WTC11 (cell line): ENCODE measurements around the gene PEX16. TPM values are rescaled to one million over a fixed set of nuclear protein-coding genes. Genes with fewer than 3 reads are reported as not detected.

Experiments
- GABPB1 ChIP-seq: sonication (generic); formaldehyde crosslinking; IDR thresholded peaks from 2 replicates; pipeline ENCODE4 v1.8.1; 2023; ENCODE audit warnings: mild to moderate bottlenecking, missing genetic modification reagents
- MXD4 ChIP-seq: fragments of 250-450 bp; sonication (Bioruptor Pico); IDR thresholded peaks from 2 replicates; pipeline ENCODE4 v1.8.0; 2021; ENCODE audit warnings: mild to moderate bottlenecking, moderate library complexity, borderline replicate concordance
- NR2C2 ChIP-seq: sonication (generic); formaldehyde crosslinking; IDR thresholded peaks from 2 replicates; pipeline ENCODE4 v1.8.0; 2022; ENCODE audit warnings: mild to moderate bottlenecking, missing genetic modification reagents
- SMAD3 ChIP-seq: sonication (generic); formaldehyde crosslinking; IDR thresholded peaks from 2 replicates; pipeline ENCODE4 v1.8.0; 2022; ENCODE audit warnings: missing genetic modification reagents, mild to moderate bottlenecking, borderline replicate concordance
- SMAD4 ChIP-seq: sonication (generic); formaldehyde crosslinking; IDR thresholded peaks from 2 replicates; pipeline ENCODE4 v1.8.0; 2022; ENCODE audit warnings: mild to moderate bottlenecking, missing genetic modification reagents
- SOX15 ChIP-seq: fragments of 250-450 bp; sonication (Bioruptor Pico); IDR thresholded peaks from 2 replicates; pipeline ENCODE4 v1.9.0; 2021; ENCODE audit warnings: mild to moderate bottlenecking
- TCF7 ChIP-seq: sonication (generic); formaldehyde crosslinking; IDR thresholded peaks from 2 replicates; pipeline ENCODE4 v1.8.0; 2022; ENCODE audit warnings: mild to moderate bottlenecking, low read depth, missing genetic modification reagents, moderate library complexity
- TEAD4 ChIP-seq: sonication (generic); formaldehyde crosslinking; IDR thresholded peaks from 2 replicates; pipeline ENCODE4 v1.8.0; 2022; ENCODE audit warnings: mild to moderate bottlenecking, missing genetic modification reagents
- TP53 ChIP-seq: sonication (generic); formaldehyde crosslinking; IDR thresholded peaks from 2 replicates; pipeline ENCODE4 v1.8.1; 2023; ENCODE audit warnings: mild to moderate bottlenecking, missing genetic modification reagents
- ZNF317 ChIP-seq: sonication (generic); formaldehyde crosslinking; IDR thresholded peaks from 2 replicates; pipeline ENCODE4 v1.8.1; 2023; ENCODE audit warnings: low read depth, mild to moderate bottlenecking, moderate library complexity, missing genetic modification reagents, borderline replicate concordance
- ZNF396 ChIP-seq: fragments of 250-450 bp; sonication (Bioruptor Pico); IDR thresholded peaks from 2 replicates; pipeline ENCODE4 v1.8.0; 2021; ENCODE audit warnings: mild to moderate bottlenecking, moderate library complexity, borderline replicate concordance
- ZNF671 ChIP-seq: fragments of 250-450 bp; sonication (Bioruptor Pico); IDR thresholded peaks from 2 replicates; pipeline ENCODE4 v1.8.0; 2021; ENCODE audit warnings: mild to moderate bottlenecking
- total RNA-seq: library from RNA; stranded (reverse); gene quantifications from 3 replicates; pipeline ENCODE4 v1.2.3, GENCODE V29; 2021
- TF ChIP-seq, protein P1 (sequence below): sonication (generic); formaldehyde crosslinking; conservative IDR thresholded peaks from 2 replicates; pipeline ENCODE4 v1.8.1; 2022; ENCODE audit warnings: mild to moderate bottlenecking, missing genetic modification reagents
- TF ChIP-seq, protein P2 (sequence below): sonication (generic); formaldehyde crosslinking; IDR thresholded peaks from 2 replicates; pipeline ENCODE4 v1.8.1; 2022; ENCODE audit warnings: mild to moderate bottlenecking, missing genetic modification reagents, moderate library complexity, borderline replicate concordance
- TF ChIP-seq, protein P3 (sequence below): sonication (generic); formaldehyde crosslinking; IDR thresholded peaks from 2 replicates; pipeline ENCODE4 v1.8.1; 2022; ENCODE audit warnings: missing genetic modification reagents, borderline replicate concordance
- TF ChIP-seq, protein P4 (sequence below): sonication (generic); formaldehyde crosslinking; IDR thresholded peaks from 2 replicates; pipeline ENCODE4 v1.8.0; 2022; ENCODE audit warnings: missing genetic modification reagents
- TF ChIP-seq, protein P5 (sequence below): sonication (generic); formaldehyde crosslinking; IDR thresholded peaks from 2 replicates; pipeline ENCODE4 v1.8.1; 2022; ENCODE audit warnings: low read depth, mild to moderate bottlenecking, moderate library complexity, missing genetic modification reagents, borderline replicate concordance
- TF ChIP-seq, protein P6 (sequence below): sonication (generic); formaldehyde crosslinking; IDR thresholded peaks from 2 replicates; pipeline ENCODE4 v1.8.1; 2023; ENCODE audit warnings: mild to moderate bottlenecking, missing genetic modification reagents
- TF ChIP-seq, protein P7 (sequence below): sonication (generic); formaldehyde crosslinking; IDR thresholded peaks from 2 replicates; pipeline ENCODE4 v1.8.0; 2023; ENCODE audit warnings: missing genetic modification reagents, mild to moderate bottlenecking, borderline replicate concordance
- TF ChIP-seq, protein P8 (sequence below): fragments of 200-600 bp; IDR thresholded peaks from 2 replicates; pipeline ENCODE4 v1.8.0; 2022; ENCODE audit warnings: antibody characterized with exemption

The PEX16 gene
- total RNA-seq, 1 experiment from 2014 or later = 39.3 TPM

DNA sequence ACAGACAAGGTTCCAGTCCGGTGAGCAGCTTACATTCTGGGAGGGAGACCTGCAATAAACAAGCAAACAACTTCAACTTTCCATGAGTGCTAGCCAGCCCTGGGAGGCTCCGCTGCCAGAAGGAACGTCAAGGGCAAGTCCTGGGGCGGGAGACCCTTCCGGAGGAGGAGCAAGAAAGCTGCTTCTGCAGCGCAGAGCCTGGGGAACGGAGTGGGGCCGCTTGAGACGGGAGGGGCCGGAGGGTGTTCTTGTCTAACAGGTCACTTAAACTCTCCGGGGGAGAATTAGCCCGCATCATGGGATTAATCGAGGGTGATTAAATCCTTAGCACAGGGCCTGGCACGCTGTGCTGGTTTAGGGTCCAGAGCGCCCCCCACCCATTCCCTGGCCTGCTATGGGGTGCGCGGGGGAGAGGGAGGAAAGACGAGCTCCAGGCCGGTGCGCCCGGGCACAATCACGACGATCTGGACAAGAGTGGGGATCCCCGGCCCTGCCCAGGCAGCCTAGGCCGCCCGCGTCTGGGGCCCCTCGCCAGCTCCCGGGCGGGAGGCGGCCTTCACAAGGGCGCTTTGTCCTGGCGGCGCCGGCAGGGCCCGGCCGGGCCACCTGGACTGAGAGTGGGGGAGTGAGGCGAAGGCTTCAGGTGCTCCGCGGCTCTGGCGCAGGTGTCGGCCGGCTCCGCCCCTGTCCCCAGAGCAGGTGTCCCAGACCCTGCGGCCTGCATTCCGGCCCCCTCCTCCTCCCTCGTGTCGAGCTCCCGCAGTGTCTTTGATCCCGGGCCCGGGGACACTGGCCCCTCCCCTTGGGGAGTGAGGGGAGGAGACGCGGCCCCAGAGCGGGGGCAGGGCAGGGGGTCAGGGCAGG lies 4.1 kb upstream of the PEX16 start (continued):
- TF ChIP-seq, protein P1, sequence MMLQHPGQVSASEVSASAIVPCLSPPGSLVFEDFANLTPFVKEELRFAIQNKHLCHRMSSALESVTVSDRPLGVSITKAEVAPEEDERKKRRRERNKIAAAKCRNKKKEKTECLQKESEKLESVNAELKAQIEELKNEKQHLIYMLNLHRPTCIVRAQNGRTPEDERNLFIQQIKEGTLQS (CRISPR knock-in tag) = no peak
- TF ChIP-seq, protein P2, sequence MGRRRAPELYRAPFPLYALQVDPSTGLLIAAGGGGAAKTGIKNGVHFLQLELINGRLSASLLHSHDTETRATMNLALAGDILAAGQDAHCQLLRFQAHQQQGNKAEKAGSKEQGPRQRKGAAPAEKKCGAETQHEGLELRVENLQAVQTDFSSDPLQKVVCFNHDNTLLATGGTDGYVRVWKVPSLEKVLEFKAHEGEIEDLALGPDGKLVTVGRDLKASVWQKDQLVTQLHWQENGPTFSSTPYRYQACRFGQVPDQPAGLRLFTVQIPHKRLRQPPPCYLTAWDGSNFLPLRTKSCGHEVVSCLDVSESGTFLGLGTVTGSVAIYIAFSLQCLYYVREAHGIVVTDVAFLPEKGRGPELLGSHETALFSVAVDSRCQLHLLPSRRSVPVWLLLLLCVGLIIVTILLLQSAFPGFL (CRISPR knock-in tag) = no peak
- peak; percentile 45; the same call in 1 of the 2 replicates for TF ChIP-seq GABPB1 (CRISPR knock-in tag)
- no peak for TF ChIP-seq NR2C2 (CRISPR knock-in tag)
- TF ChIP-seq, protein P3, sequence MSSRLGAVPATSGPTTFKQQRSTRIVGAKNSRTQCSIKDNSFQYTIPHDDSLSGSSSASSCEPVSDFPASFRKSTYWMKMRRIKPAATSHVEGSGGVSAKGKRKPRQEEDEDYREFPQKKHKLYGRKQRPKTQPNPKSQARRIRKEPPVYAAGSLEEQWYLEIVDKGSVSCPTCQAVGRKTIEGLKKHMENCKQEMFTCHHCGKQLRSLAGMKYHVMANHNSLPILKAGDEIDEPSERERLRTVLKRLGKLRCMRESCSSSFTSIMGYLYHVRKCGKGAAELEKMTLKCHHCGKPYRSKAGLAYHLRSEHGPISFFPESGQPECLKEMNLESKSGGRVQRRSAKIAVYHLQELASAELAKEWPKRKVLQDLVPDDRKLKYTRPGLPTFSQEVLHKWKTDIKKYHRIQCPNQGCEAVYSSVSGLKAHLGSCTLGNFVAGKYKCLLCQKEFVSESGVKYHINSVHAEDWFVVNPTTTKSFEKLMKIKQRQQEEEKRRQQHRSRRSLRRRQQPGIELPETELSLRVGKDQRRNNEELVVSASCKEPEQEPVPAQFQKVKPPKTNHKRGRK = no peak
- 0 out of 2 replicates have a peak, but pooled peaks have one; percentile 33 for TF ChIP-seq SMAD3 (CRISPR knock-in tag)
- peak; percentile 62 for TF ChIP-seq TP53
- TF ChIP-seq, protein P4, sequence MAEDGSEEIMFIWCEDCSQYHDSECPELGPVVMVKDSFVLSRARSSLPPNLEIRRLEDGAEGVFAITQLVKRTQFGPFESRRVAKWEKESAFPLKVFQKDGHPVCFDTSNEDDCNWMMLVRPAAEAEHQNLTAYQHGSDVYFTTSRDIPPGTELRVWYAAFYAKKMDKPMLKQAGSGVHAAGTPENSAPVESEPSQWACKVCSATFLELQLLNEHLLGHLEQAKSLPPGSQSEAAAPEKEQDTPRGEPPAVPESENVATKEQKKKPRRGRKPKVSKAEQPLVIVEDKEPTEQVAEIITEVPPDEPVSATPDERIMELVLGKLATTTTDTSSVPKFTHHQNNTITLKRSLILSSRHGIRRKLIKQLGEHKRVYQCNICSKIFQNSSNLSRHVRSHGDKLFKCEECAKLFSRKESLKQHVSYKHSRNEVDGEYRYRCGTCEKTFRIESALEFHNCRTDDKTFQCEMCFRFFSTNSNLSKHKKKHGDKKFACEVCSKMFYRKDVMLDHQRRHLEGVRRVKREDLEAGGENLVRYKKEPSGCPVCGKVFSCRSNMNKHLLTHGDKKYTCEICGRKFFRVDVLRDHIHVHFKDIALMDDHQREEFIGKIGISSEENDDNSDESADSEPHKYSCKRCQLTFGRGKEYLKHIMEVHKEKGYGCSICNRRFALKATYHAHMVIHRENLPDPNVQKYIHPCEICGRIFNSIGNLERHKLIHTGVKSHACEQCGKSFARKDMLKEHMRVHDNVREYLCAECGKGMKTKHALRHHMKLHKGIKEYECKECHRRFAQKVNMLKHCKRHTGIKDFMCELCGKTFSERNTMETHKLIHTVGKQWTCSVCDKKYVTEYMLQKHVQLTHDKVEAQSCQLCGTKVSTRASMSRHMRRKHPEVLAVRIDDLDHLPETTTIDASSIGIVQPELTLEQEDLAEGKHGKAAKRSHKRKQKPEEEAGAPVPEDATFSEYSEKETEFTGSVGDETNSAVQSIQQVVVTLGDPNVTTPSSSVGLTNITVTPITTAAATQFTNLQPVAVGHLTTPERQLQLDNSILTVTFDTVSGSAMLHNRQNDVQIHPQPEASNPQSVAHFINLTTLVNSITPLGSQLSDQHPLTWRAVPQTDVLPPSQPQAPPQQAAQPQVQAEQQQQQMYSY (CRISPR knock-in tag) = no peak
- no peak for TF ChIP-seq MXD4 (CRISPR knock-in tag)
- TF ChIP-seq, protein P5, sequence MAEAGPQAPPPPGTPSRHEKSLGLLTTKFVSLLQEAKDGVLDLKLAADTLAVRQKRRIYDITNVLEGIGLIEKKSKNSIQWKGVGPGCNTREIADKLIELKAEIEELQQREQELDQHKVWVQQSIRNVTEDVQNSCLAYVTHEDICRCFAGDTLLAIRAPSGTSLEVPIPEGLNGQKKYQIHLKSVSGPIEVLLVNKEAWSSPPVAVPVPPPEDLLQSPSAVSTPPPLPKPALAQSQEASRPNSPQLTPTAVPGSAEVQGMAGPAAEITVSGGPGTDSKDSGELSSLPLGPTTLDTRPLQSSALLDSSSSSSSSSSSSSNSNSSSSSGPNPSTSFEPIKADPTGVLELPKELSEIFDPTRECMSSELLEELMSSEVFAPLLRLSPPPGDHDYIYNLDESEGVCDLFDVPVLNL (CRISPR knock-in tag) = no peak
- no peak for TF ChIP-seq SOX15 (CRISPR knock-in tag)
- TF ChIP-seq ZNF317 (CRISPR knock-in tag) = no peak; the same call in 1 of the 2 replicates
- TF ChIP-seq ZNF671 (CRISPR knock-in tag) = no peak
- TF ChIP-seq, protein P6, sequence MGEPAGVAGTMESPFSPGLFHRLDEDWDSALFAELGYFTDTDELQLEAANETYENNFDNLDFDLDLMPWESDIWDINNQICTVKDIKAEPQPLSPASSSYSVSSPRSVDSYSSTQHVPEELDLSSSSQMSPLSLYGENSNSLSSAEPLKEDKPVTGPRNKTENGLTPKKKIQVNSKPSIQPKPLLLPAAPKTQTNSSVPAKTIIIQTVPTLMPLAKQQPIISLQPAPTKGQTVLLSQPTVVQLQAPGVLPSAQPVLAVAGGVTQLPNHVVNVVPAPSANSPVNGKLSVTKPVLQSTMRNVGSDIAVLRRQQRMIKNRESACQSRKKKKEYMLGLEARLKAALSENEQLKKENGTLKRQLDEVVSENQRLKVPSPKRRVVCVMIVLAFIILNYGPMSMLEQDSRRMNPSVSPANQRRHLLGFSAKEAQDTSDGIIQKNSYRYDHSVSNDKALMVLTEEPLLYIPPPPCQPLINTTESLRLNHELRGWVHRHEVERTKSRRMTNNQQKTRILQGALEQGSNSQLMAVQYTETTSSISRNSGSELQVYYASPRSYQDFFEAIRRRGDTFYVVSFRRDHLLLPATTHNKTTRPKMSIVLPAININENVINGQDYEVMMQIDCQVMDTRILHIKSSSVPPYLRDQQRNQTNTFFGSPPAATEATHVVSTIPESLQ (CRISPR knock-in tag) = no peak
- TF ChIP-seq, protein P7, sequence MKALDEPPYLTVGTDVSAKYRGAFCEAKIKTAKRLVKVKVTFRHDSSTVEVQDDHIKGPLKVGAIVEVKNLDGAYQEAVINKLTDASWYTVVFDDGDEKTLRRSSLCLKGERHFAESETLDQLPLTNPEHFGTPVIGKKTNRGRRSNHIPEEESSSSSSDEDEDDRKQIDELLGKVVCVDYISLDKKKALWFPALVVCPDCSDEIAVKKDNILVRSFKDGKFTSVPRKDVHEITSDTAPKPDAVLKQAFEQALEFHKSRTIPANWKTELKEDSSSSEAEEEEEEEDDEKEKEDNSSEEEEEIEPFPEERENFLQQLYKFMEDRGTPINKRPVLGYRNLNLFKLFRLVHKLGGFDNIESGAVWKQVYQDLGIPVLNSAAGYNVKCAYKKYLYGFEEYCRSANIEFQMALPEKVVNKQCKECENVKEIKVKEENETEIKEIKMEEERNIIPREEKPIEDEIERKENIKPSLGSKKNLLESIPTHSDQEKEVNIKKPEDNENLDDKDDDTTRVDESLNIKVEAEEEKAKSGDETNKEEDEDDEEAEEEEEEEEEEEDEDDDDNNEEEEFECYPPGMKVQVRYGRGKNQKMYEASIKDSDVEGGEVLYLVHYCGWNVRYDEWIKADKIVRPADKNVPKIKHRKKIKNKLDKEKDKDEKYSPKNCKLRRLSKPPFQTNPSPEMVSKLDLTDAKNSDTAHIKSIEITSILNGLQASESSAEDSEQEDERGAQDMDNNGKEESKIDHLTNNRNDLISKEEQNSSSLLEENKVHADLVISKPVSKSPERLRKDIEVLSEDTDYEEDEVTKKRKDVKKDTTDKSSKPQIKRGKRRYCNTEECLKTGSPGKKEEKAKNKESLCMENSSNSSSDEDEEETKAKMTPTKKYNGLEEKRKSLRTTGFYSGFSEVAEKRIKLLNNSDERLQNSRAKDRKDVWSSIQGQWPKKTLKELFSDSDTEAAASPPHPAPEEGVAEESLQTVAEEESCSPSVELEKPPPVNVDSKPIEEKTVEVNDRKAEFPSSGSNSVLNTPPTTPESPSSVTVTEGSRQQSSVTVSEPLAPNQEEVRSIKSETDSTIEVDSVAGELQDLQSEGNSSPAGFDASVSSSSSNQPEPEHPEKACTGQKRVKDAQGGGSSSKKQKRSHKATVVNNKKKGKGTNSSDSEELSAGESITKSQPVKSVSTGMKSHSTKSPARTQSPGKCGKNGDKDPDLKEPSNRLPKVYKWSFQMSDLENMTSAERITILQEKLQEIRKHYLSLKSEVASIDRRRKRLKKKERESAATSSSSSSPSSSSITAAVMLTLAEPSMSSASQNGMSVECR (CRISPR knock-in tag) = no peak
- TF ChIP-seq TEAD4 (CRISPR knock-in tag) = no peak
- no peak for TF ChIP-seq SMAD4 (CRISPR knock-in tag)
- no peak for TF ChIP-seq ZNF396 (CRISPR knock-in tag)
- no peak for TF ChIP-seq TCF7
- TF ChIP-seq, protein P8, sequence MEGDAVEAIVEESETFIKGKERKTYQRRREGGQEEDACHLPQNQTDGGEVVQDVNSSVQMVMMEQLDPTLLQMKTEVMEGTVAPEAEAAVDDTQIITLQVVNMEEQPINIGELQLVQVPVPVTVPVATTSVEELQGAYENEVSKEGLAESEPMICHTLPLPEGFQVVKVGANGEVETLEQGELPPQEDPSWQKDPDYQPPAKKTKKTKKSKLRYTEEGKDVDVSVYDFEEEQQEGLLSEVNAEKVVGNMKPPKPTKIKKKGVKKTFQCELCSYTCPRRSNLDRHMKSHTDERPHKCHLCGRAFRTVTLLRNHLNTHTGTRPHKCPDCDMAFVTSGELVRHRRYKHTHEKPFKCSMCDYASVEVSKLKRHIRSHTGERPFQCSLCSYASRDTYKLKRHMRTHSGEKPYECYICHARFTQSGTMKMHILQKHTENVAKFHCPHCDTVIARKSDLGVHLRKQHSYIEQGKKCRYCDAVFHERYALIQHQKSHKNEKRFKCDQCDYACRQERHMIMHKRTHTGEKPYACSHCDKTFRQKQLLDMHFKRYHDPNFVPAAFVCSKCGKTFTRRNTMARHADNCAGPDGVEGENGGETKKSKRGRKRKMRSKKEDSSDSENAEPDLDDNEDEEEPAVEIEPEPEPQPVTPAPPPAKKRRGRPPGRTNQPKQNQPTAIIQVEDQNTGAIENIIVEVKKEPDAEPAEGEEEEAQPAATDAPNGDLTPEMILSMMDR = no peak
